NCI-H69 (cell line): Measurements from ENCODE around the gene DGCR2.
"Not testable (repeated sequence)": the region's sequence is repeated elsewhere in the genome, so short reads cannot be mapped to it uniquely, and the experiment has no call there.

Source experiments
- DNase-seq: peaks from one replicate; lab custom pipeline; 2025; lab: John Stamatoyannopoulos, UW

The DGCR2 gene

DNA sequence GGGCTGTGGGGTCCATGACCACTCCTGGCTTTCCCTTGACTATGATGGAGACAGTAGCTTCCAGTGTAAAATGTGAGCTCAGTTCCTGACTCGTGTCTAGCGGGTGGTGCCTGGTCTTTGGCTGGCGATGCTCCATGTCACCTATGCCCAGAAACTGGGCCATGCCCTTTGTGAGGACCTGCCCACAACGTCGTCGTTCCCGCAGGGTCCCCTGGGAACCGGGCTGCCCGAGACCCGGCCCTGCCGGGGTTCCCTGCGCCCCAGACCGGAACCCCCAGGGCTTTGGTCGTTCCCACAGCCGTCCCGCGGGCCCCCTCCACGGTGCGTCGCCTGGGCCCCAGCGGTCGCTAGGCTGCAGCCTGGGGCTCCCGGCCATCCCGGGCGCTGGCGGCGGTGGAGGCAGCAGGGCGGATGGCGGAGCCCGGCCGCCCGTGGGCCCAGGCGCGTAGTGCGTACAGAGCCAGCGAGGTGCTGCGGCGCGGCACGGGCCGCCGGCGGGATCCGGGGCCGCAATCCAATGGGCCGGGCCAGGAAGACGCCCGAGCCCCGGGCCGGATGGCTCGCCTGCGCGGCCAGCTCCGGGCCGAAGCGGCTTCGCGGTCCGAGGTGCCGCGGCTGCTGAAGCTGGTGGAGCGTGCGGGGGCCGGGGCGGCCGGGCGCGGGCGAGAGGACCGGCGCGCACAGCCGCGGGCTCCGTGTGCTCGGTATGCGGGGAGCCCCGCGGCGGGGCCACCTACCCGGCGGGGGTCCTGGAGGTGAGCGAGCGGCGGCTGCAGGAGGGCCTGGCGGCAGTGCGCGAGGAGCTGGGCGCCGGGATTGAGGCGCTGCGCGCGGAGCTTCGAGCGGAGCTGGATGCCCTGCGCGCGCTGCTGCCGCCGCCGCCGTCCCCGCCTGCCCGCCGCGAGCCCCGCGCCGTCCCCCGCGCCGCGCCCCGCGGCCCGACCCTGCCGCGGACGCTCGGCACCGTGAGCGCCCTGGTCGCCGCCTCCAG, 92.8 kb downstream of the DGCR2 start:
- peak; percentile 46 for DNase-seq

DNA sequence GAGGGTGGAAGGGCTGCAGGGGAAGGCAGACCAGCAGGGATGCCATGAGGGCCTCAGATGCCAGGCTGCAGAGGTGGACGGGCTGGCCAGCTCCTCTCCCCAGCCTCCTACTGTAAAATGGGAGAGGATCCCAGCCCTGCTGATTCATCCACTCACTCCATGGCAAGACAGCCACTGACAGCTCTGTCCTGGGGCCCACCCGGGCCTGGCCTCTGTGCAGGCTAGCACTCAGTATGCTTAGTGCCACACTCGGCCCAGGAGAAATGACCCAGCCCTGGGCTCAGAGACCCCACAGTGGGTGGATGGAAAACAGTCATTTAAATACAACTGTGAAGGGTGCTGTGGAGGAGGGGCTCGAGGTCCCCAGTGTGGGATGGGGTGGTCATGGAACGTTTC, 94.2 kb downstream of the DGCR2 start:
- not testable (repeated sequence) for DNase-seq

DNA sequence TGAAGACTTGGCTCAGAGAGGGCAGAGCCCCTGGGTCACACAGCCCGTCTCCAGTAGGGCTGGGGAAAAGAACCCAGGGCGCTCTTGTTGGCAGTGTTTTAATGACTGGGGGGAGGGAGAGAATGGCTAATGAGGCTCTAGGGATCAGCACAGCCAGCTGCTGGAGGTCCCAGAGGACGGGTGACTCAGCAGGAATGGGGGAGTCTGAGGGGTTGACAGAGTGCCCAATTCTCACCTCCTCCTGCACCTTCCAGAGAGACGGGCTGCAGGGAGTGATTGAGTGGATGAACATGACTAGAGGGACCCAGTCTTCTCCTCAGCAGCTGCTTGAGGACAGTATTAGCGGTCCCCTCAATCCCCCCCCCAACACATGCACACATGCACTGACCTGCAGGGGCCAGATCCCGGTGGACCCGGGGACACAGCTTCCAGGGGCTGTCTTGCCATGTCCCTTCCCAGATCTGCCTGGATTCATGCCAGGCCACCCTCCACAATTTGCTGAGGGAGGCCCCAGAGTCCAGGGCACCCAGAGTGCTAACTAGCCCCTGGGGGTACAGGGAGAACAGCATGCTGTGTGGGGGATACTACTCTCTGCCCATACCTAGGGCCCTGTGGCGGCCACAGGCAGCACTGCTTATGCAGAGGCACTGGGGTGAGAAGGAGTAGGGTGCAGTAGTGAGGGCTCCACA, 94.7 kb downstream of the DGCR2 start:
- DNase-seq: peak; percentile 39

DNA sequence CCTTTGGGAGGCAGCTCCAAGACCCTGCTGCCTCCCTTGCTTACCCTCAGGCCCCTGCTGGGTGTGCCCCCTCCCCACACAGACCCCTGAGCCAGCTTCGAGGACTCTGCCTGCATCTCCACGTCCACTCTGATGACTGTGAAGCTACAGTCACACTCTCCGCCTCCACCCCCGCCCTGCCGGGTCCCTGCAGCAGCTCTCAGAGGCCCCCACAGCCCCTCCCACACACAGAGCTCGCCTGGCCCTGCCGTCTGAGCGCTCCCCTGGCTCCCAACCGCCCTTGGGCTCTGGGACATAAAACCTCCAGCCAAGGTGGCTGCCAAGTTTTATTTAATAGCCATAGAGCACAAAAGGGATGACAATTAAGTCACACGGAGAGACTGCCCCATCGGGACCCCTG, 96.1 kb downstream of the DGCR2 start:
- not testable (repeated sequence) for DNase-seq

DNA sequence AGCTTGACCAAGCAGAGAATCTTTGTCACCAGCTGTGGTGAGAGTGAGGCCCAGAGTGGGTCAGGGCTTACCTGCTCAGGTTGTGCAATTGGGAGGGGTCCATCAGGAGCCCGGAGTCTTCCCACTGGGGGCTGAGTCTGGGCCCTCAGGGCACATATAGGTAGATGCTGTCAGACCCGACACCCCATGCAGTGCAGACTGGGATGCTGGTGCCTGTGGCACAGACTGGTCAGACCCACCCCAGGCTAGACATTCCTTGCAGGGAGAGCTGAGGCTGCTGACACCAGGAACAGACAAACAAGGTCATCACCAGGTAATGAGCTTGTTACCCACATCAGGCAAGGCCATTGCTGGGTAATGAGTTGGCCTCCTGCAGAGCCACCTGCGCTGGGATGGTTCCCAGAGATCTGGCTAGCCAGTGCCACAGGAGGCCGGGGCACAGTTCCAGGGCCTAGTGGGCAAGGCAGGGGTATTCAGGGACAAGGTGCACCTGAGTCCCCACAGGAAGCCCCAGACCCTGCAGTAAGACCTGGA, 97.2 kb downstream of the DGCR2 start:
- DNase-seq: peak; percentile 84

DNA sequence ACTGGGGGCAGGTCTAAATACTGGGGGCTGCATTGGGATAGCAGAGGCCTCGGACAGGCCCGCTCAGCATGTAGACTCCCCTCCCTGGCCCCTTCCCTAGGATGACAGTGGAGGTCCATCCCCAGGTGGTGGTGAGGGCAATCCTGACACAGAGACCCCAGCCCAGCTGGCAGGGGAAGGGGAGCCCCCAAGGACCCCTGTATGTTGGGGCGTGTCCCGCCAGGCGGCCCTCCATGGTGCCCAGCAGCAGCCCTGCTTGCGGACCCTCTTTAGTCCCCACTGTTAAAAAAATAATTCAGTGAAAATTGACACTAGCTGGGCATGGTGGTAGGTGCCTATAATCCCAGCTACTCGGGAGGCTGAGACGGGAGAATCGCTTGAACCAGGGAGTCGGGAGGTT, 98.3 kb downstream of the DGCR2 start:
- not testable (repeated sequence) for DNase-seq

DNA sequence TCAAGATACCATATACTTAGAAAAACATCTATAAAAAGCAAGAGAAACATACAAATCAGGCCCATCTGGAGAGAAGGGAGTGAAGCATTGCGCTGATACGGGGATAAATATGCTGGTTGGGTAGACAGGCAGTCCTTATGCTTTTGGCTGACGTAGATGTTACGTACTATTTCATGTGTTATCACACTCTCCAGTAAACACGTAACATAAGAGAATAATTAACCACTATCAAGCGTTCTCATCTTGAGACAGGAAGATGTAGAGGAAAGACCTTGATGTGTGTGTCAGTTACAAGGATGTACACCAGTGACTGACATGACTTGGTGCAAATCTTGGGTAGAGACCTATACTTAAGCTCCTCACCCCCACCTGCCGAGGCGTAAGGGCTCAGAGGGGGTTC, 99.5 kb downstream of the DGCR2 start:
- no peak for DNase-seq

DNA sequence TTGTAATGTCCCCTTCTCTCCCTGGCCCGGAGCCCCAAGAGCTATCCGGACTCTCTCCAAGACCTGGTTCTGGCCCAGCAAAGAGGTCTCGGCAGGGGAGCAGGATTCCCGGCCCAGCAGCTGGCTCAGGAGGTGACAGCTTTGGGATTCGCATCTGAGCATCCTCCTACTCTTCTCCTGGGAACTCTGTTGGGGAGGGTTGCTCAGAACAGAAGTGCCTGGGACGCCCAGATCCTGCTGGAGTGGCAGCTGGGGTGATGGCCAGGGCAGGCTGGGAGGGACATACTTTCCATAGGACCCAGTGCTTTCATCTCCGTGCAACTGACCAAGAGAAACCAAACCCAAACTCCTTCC, 102.6 kb downstream of the DGCR2 start:
- DNase-seq: no peak

DNA sequence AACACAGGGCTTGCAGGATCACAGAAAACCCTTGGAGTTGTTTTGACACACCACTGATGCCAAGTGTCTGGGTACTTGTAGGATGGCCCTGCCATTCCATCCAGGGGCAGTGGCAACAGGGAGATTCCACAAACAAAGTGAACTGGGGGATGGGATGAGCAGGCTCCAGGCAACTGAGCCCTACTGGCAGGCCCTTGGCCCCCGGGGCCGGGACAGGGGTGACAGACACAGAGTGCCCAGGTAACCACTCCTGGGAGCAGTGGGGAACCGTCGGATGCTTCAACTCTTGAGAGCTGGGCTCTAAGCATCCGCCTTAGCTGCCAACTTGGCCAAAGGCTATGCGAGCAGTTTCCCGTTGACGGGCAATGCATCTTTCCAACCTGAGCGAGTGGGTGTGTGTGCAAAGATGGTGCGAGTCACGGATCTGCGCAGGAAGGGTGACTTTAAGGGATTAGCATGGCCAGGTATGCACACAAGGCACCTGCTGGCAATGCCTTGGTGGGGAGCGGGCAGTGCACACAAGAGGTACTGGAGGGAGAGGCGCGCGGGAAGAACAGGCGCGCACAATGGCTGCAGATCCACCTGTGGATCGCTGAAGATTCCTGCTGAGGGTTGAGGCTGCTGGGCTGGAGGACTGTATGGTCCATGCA, 103.1 kb downstream of the DGCR2 start:
- DNase-seq: no peak

DNA sequence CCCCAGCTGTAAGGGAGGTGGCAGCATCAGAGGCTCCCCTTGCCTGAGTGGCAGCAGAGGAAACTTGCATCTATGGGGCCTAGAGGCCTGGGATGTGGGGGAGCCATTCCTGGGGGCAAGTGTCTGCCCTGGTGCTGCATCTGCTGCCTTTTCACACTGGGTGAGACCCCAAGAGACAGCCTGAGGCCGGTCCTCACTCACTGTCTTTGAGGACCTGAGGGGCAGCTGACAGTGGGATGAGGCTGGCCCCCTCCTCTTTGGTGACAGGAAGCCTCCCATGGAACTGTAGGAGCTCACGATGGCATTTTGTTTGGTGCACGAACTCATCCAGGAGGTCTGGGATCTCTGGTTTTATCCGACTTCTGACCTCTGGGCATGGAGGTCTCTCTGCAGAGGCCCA, 104.0 kb downstream of the DGCR2 start:
- no peak for DNase-seq

DNA sequence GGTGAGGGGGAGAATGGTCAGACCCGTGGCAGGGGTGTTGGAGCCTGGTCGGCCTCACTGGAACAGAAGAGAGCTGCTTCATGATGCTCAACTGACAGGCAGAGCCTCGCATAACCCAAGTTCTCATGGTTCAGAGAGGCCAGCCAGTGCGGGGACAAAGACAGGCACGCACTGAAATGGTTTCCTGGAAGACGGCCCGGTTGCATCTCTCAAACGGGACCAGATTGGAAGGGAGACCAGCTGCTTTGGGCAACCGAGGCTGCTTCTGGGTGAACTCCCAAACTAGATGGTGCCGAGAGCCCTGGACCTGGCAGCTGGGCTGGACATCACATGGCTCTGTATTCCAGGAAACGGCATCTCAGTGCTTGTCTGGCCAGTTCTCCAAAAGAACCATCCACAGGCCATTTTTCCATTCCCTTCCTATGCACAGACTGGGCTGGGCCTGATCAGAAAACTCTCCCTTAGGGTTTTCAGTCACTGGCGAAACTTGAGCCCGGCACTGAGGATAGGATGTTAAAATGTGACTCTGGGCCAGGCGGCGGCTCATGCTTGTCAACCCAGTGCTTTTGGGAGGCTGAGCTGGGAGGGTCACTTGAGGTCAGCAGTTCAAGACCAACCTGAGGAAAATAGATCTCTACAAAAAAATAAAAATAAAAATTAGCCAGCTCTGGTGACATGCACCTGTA, 106.0 kb downstream of the DGCR2 start:
- no peak for DNase-seq

DNA sequence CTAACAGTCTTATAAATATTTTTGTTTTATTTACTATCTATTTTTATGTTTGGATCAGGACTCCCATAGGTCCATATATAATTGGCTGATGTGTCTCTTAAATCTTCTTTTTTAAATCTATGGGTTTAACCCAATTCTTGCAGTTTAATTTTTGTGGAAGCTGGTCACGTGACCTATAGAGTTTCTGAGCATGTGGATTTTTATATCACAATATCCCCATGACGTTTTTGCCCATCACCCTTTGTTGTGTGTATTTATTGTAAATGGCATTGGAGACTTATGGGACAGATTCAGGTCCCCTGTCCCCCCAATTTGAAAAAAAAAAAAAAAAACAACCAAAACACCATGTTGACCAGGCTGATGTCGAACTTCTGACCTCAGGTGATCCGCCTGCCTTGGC, 107.3 kb downstream of the DGCR2 start:
- DNase-seq: no peak

DNA sequence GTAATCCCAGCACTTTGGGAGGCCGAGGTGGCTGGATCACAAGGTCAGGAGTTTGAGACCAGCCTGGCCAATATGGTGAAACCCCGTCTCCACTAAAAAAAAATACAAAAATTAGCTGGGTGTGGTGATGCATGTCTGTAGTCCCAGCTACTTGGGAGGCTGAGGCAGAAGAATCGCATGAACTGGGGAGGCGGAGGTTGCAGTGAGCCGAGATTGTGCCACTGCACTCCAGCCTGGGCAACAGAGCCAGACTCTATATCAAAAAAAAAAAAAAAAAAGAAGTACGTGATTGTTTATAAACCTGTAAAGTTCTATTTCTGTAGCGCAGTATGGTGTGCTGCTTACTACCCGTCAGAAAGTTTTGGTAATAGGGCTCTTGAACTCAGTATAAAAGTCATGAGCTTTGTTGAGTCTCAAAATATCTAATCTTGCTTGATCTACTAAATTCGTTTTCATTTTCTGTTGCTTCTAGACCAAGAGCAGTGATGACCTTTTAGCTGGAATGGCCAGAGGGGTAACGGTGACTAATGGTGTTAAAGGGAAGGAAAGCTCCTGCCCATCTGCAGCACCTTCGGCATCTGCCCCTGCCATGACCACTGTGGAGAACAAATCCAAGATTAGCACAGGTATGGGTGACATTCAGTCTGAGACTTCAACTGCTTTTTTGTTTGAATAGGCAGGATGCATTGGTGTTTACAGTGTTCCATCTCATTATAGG, 108.2 kb downstream of the DGCR2 start:
- peak; percentile 38 for DNase-seq

DNA sequence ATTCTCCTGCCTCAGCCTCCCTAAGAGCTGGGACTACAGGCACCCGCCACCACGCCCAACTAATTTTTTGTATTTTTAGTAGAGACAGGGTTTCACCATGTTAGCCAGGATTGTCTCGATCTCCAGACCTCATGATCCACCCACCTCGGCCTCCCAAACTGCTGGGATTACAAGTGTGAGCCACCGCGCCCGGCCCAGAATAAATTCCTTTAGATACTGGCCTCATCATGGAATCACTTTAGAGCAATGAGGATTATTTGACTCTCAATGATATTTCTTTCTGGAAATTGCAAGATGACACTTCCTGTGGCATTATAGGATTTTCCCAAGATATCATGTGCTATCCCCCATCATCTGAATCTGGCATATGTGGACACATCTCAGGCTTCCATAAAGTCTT, 108.8 kb downstream of the DGCR2 start:
- DNase-seq: not testable (repeated sequence)

DNA sequence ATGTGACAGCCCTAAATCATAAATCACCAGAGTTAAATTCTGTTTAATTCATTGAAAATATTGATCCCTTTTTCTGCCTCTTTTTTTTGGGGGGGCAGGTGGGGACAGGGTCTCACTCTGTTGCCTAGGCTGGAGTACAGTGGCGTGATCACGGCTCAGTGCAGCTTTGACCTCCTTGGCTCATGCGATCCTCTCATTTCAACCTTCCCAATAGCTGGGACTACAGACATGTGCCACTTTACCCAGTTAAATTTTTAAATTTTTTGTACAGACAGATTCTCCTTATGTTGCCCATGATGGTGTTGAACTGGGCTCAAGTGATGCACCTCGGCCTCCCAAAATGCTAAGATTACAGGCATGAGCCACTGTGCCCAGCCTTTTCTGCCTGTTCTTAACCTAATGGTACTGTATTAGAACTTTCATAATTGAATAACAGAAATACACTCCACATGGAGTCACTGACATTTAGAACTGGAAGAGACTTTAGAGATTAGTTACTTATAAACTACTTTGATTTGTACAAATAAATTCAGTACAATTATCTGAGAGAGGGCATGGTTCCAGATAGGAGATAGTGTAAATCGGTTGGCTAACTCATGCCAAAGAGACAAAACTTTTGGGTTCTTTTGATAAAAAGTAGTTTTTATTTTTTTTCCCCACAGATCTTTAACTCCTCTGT, 109.8 kb downstream of the DGCR2 start:
- DNase-seq: no peak

DNA sequence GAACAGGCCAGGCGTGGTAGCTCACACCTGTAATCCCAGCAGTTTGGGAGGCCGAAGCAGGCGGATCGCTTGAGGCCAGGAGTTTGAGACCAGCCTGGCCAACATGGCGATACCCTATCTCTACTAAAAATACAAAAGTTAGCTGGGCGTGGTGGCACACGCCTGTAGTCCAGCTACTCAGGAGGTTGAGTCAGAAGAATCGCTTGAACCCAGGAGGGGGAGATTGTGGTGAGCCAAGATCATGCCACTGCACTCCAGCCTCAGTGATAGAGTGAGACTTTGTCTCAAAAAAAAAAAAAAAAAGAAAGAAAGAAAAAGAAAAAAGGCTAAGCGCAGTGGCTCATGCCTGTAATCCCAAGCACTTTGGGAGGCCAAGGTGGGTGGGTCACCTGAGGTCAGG, 110.6 kb downstream of the DGCR2 start:
- not testable (repeated sequence) for DNase-seq

DNA sequence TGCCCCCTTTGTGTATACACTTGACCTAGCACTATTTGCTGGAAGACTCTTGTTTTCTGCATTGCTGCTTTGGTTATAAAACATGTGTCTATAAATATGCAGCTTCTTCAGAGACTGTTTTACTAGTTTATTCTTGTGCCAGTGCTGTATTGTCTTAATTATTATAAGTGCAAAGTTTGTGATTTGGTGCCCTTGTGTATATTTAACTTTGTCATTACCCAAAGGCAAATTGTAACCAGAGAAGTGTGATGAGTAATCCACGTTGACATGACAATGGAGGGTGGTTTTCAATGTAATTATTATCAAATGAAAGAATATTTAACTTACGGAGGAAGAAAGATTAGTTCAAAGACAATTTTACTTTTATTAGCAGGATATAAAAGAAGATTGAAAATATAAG, 111.1 kb downstream of the DGCR2 start:
- peak; percentile 63 for DNase-seq

DNA sequence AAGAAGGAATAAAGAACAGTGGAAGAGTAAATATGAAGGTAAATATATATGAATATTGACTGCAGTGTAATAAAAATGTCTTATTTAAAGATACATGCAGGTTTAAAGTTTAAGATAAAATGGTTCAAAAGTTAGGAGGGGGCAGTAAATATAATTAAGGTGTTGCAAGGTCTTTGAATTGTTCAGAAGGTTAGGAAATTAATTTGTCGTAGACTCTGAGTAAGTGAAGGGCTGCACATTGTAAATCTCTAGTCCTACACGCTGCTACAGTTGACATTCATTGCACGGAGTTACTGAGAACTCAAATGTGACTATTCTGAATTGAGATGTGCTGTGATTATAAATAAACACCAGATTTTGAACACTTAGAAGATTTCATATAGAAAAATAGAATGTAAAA, 116.3 kb downstream of the DGCR2 start:
- no peak for DNase-seq

DNA sequence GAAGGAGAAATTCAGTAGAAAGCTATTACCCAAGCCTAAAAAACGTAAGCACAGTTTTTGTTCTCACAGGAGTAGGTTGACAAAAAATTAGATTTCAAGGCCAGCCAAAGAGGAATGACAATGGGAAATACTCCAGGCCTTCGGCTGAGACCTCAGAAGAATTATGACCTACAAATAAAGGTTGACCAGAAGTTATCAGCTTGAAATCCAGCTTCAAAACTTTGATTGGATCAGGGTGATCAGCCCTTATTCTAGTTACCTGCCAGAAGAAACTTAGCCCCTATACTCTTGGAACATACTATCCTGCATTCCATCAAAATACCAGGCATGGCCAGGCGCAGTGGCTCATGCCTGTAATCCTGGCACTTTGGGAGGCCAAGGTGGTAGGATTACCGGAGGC, 117.7 kb downstream of the DGCR2 start:
- no peak for DNase-seq

DNA sequence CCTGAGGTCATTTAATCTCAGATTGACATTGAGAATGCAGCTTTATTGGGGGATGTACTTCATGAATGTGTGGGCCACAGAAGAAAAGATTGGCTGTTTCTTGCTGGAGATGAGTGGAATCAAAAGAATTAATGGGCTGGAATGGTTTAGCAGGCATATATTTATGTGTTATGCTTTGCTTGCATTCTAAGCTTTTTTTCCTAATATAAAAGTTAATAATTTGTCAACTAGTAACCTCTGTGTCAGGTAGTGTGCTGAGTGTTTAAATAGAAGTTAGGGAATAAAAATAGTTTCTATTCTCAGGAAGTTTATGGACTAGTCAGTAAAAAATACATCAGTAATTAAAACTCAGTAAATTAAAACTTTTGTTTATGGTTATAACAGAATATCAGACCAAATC, 118.7 kb downstream of the DGCR2 start:
- no peak for DNase-seq

DNA sequence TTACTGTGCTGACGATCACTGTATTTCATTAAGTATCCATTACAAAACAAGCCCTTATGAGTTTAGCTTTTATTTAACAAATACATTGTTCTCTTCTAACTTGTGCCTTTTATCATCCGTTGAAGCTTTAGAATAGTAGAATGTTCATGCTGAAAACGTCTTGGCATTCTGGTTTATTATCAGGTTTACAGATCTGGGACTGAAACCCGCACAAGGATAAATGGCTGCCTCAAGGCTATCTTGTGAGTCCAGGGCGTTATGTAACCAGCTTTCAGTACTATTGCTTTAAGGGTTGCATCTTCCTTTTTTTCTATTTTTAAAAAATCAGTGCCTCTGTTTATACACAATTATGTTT, 119.6 kb downstream of the DGCR2 start:
- no peak for DNase-seq
